Measurements from ENCODE around the gene NDN.

NDN gene

DNA sequence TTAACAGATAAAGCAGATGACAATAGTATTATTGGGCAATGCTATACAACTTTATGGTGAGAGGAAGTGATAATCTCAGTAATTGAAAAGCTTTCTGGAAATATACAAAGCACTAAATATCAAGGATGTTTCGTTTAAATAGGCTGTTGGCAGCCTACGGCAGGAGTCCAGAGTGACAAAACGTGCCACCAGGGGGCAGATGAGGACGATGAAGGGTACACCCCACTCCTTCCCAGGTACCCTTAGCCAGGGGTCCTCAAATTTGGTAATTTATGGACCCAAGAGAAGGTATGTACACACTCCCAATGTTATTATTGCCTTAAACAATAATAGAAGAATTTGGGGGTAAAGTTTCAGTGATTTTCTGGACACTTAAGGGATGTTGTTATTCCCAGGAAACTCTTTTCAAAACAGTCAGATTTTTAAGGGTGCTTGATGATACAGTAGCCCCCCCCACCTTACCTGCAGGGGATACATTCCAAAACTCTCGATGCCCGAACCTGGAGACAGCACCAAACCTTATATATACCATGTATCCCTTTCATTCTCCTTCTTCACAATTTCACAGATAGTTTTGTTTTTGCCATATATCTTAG is 38.1 kb downstream of the NDN start:
- DNase-seq (ENCODE audit: low read depth) = peak; percentile 4

DNA sequence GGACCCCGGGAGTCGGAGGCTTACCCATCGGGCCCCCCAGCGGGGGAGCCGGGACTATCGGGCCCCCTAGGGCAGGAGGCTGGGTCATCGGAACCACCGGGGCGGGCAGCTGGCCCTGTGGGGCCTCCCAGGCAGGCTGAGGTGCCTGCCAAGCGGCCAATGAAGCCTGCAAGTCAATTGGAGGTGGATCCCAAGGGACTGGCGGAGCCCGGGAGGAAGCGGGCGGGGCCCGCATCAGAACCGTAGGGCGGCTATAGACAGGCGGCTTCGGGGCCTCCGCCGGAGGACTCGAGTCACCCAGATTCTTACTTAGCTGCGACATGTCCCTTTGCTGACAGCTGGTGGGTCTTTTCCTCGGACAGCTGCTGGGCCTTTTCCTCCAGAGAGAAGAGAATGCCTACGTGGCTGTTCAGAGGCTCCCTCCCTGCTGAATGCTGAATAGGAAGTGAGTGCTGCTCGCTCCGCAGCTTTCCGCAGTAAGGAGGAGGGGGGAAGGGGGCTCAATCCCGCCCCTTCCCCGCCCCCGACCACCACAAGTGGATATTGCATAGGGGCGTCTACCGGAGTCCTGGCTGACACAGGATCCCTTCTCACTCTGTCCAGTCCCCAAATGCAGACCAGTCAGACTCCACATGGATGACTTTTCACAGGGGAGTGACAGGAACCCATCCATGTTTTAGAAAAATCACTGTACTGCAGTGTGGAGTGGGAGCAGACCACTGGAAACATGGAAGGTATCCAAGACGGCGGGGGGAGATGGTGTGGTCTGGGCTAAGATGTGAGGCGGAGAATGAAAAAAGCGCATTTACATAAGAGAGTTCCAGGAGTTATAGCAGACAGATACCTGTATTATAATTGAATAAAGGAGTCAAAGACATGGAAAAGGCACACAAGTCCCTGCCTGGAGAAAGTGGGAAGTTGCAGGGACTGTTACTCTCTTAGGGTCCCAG is 39.4 kb downstream of the NDN start, which contains the start of gene MAGEL2:
TSS of gene MAGEL2 (minus strand) at position 447 of the 950 bp plus-strand sequence. CDS start at position 322, 125 bp downstream.
- TF ChIP-seq, protein P1, sequence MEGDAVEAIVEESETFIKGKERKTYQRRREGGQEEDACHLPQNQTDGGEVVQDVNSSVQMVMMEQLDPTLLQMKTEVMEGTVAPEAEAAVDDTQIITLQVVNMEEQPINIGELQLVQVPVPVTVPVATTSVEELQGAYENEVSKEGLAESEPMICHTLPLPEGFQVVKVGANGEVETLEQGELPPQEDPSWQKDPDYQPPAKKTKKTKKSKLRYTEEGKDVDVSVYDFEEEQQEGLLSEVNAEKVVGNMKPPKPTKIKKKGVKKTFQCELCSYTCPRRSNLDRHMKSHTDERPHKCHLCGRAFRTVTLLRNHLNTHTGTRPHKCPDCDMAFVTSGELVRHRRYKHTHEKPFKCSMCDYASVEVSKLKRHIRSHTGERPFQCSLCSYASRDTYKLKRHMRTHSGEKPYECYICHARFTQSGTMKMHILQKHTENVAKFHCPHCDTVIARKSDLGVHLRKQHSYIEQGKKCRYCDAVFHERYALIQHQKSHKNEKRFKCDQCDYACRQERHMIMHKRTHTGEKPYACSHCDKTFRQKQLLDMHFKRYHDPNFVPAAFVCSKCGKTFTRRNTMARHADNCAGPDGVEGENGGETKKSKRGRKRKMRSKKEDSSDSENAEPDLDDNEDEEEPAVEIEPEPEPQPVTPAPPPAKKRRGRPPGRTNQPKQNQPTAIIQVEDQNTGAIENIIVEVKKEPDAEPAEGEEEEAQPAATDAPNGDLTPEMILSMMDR (conservative IDR thresholded peaks at IDR 0.05; ENCODE audit: control insufficient read depth, insufficient read depth, low read depth, low read length) = no peak
- H3K4me3 ChIP-seq (ENCODE audit: control insufficient read depth, low read depth, low read length) = no peak within 1 kb of the TSS

More for the DNA sequence above, 38.1 kb downstream of the NDN start:
- no peak overlapping the region for H3K4me3 ChIP-seq (ENCODE audit: control insufficient read depth, low read depth, low read length)
- TF ChIP-seq, protein P1 (conservative IDR thresholded peaks at IDR 0.05; ENCODE audit: control insufficient read depth, insufficient read depth, low read depth, low read length) = peak; percentile 47

DNA sequence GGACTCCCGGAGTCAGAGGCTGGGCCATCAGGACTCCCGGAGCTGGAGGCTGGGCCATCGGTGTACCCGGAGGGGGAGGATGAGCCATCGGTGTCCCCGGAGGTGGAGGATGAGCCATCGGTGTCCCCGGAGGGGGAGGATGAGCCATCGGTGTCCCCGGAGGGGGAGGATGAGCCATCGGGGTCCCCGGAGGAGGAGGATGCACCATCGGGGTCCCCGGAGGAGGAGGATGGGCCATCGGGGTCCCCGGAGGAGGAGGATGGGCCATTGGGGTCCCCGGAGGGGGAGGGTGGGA is 40.2 kb downstream of the NDN start:
- no peak overlapping the region for H3K4me3 ChIP-seq (ENCODE audit: control insufficient read depth, low read depth, low read length)
- DNase-seq (ENCODE audit: low read depth) = no peak
- TF ChIP-seq, protein P1 (conservative IDR thresholded peaks at IDR 0.05; ENCODE audit: control insufficient read depth, insufficient read depth, low read depth, low read length) = no peak

More for the DNA sequence above, 39.4 kb downstream of the NDN start, which contains the start of gene MAGEL2:
- DNase-seq (ENCODE audit: low read depth) = no peak

DNA sequence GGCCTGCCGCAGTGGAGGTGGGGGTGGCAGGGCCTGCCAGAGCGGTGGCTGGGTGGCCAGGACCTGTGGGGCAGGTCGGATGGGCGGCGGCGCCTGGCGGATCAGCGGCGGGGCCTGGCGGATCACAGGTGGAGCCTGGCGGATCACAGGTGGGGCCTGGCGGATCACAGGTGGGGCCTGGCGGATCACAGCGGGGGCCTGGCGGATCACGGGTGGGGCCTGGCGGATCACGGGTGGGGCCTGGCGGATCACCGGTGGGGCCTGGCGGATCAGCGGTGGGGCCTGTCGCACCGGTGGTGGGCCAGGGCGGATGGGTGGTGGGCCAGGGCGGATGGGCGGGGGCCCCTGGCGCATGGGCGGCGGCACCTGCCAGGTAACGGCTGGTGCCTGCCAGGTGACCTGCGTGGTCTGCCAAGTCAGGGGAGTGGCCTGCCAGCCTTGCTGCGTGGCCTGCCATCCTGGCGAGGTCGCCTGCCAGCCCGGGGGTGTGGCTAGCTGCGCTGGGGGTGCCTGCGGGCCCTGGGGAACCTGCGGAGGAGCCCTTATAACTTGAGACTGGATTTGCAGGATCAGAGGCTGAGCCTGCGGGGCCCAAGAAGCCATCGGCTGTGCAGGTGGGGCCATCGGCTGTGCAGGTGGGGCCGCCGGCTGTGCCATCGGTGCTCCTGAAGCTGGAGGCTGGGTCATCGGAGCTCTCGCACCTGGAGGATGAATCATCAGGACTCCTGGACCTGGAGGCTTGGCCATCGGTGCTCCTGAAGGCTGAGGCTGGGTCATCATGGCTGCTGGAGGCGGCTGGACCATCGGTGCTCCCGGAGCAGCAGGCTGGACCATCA is 40.7 kb downstream of the NDN start:
- no peak for DNase-seq (ENCODE audit: low read depth)
- H3K4me3 ChIP-seq (ENCODE audit: control insufficient read depth, low read depth, low read length) = no peak overlapping the region
- TF ChIP-seq, protein P1 (conservative IDR thresholded peaks at IDR 0.05; ENCODE audit: control insufficient read depth, insufficient read depth, low read depth, low read length) = no peak

DNA sequence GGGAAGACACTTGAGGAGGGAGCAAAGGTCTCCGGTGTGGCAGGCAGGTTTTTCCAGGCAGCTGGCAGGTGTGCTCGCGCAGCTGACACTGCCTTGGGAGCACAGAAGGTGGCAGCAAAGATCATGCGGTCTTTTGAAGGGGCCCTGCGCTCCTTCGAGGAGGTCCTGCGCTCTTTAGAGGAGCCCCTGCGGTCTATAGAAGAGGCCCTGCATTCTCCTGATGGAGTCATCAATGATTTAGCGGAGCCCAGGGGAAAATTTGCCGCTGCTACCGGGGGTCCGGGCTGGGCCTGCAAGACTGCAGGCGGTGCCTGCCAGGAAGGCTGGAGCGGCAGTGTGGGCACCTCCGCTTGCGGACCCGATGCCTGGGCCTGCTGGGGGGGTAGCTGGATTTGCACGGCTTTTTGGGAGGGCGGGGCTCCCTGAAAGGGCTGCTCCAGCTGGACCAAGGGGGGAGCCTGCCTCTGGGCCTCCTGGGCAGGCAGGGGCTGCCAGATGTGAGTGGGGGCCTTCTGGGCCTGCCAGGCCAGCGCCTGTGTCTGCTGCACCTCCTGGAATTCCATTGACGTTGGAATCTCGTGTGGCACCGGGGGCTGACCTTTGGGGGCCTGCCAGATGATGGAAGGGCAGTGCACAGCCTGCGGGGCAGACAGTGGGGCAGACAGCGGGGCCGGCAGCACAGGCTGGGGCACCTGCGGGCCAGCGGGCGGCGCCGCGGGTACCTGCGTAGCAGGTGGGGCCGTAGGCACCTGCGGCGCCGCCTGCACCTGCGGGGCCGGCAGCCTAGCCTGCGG is 41.5 kb downstream of the NDN start:
- TF ChIP-seq, protein P1 (conservative IDR thresholded peaks at IDR 0.05; ENCODE audit: control insufficient read depth, insufficient read depth, low read depth, low read length) = no peak
- DNase-seq (ENCODE audit: low read depth) = no peak
- no peak overlapping the region for H3K4me3 ChIP-seq (ENCODE audit: control insufficient read depth, low read depth, low read length)

DNA sequence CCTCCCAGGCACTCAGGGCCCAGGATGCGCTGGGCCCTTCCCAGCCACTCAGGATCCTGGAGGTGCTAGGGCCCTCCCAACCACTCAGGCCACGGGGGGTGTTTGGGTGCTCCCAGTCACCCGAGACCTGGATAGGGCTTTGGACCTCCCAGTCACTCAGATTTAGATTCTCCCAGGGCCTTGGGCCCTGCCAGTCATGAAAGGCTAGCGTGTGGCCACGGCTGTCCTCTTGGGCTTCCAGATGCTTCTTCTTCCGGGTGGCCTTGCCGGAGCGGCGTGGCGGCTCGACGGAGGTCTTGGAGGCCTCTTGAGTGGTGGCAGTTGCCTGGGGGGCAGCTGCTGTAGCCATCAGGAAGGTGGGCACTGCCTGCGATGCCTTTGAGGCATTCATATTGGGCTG is 42.3 kb downstream of the NDN start:
- no peak overlapping the region for H3K4me3 ChIP-seq (ENCODE audit: control insufficient read depth, low read depth, low read length)
- DNase-seq (ENCODE audit: low read depth) = no peak
- TF ChIP-seq, protein P1 (conservative IDR thresholded peaks at IDR 0.05; ENCODE audit: control insufficient read depth, insufficient read depth, low read depth, low read length) = no peak

All from fibroblast of mammary gland (primary cell).